DND-41 (cell line): ENCODE measurements around the gene AGAP1.
"Not testable (repeated sequence)": the region's sequence is repeated elsewhere in the genome, so short reads cannot be mapped to it uniquely, and the experiment has no call there.

ENCODE experiments used
- ATAC-seq: fragments of 200-7000 bp; cut with Tn5 transposase; 3 replicates; pipeline ENCODE4 v1.9.1; 2021; ENCODE audit warnings: low read depth; ENCODE audit not compliant: insufficient read depth
- DNase-seq: peaks from one replicate; pipeline ENCODE4 v3.0.0-alpha.2; 2020
- H2AFZ ChIP-seq: 2 replicates; pipeline ENCODE4 v1.6.0; 2012; ENCODE audit warnings: low read depth, low read length
- H3K27ac ChIP-seq: 2 replicates; pipeline ENCODE4 v1.5.1; 2012; ENCODE audit warnings: low read length, inconsistent platforms
- H3K27me3 ChIP-seq: fragments of 200-600 bp; sonication (generic); 2 replicates; pipeline ENCODE4 v1.6.0; 2012; ENCODE audit warnings: low read length, mild to moderate bottlenecking, inconsistent platforms; ENCODE audit not compliant: insufficient read depth, poor library complexity
- H3K36me3 ChIP-seq: 2 replicates; pipeline ENCODE4 v1.5.1; 2012; ENCODE audit warnings: low read length, inconsistent platforms; ENCODE audit not compliant: insufficient read depth
- H3K4me1 ChIP-seq: 2 replicates; pipeline ENCODE4 v1.5.1; 2012; ENCODE audit warnings: mild to moderate bottlenecking, low read length; ENCODE audit not compliant: insufficient read depth
- H3K4me2 ChIP-seq: 2 replicates; pipeline ENCODE4 v1.6.0; 2012; ENCODE audit warnings: mild to moderate bottlenecking, moderate library complexity, low read length, inconsistent platforms; ENCODE audit not compliant: insufficient read depth
- H3K4me3 ChIP-seq, 2 experiments: fragments of 200-600 bp in 1 of 2; shearing (Covaris generic) in 1 of 2; 2 replicates each; pipeline ENCODE4 v1.5.1; 2012 to 2016; ENCODE audit warnings: inconsistent platforms in 2 of 2, low read length in 2 of 2, mild to moderate bottlenecking in 2 of 2, low read depth in 1 of 2, moderate library complexity in 1 of 2
- H3K79me2 ChIP-seq: 2 replicates; pipeline ENCODE4 v1.6.0; 2012; ENCODE audit warnings: low read length, inconsistent platforms; ENCODE audit not compliant: insufficient read depth
- H3K9ac ChIP-seq: 2 replicates; pipeline ENCODE4 v1.6.0; 2012; ENCODE audit warnings: low read depth, mild to moderate bottlenecking, inconsistent platforms, low read length, moderate library complexity
- H3K9me3 ChIP-seq: 2 replicates; pipeline ENCODE4 v1.5.1; 2012; ENCODE audit warnings: low read length, moderate library complexity, mild to moderate bottlenecking, inconsistent platforms; ENCODE audit not compliant: insufficient read depth, severe bottlenecking
- H4K20me1 ChIP-seq: 2 replicates; pipeline ENCODE4 v1.6.0; 2012; ENCODE audit warnings: low read length; ENCODE audit not compliant: insufficient read depth
- EZH2 ChIP-seq: IDR thresholded peaks from 3 replicates; pipeline ENCODE4 v1.6.1; 2012; ENCODE audit warnings: borderline replicate concordance, low read depth, mild to moderate bottlenecking, moderate library complexity, low read length, inconsistent platforms; ENCODE audit not compliant: severe bottlenecking
- TF ChIP-seq, protein P1 (sequence below): IDR thresholded peaks from 2 replicates; pipeline ENCODE4 v1.5.1; 2012; ENCODE audit warnings: borderline replicate concordance, low read length, moderate library complexity, mild to moderate bottlenecking; ENCODE audit not compliant: poor library complexity, severe bottlenecking; ENCODE audit errors: extremely low read depth

AGAP1 gene

DNA sequence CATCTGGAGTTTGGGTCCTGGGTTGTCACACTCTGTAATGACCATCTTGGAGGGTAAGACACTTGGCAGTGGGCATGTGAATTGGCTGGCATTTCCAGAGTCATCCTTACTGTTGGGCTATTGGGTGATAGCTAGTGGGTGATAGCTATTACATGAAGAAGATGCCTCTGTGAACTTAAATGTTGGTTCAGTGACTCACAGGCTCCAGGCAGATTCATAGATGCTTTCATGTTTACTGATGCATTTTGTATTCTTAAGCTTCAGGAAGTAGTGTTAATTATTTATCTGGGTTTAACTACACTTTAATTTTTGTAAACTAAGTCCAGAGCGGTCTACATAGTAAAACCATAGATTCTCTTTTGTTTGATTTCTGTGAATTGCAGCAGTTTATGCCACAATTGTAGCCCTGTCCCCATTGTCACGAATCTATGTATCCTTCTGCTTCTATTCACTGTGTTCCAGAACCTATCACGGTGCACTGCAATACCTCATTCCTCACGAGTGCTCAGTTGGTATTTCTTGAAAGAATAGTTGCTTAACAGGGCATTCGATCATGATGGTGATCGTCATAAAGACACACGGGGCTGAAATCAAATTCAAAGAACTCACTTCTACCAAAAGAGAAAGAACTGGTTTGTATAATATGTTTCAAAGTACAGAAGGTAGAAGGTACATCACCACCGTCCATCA is 594.7 kb downstream of the AGAP1 start:
- Histone ChIP-seq H3K79me2 (no peaks in the 10 kb centered on the region), H3K4me2 (no peak overlapping the region), H3K4me3 (no peak overlapping the region), H3K27ac (no peak overlapping the region), H3K27me3 (no peaks in the 10 kb centered on the region), H3K4me1 (no peaks in the 10 kb centered on the region), H3K36me3 (no peaks in the 10 kb centered on the region), H2AFZ (no peak overlapping the region), H3K9ac (no peak overlapping the region), H3K9me3 (no peaks in the 10 kb centered on the region), H4K20me1 (no peaks in the 10 kb centered on the region)
- TF ChIP-seq, protein P1, sequence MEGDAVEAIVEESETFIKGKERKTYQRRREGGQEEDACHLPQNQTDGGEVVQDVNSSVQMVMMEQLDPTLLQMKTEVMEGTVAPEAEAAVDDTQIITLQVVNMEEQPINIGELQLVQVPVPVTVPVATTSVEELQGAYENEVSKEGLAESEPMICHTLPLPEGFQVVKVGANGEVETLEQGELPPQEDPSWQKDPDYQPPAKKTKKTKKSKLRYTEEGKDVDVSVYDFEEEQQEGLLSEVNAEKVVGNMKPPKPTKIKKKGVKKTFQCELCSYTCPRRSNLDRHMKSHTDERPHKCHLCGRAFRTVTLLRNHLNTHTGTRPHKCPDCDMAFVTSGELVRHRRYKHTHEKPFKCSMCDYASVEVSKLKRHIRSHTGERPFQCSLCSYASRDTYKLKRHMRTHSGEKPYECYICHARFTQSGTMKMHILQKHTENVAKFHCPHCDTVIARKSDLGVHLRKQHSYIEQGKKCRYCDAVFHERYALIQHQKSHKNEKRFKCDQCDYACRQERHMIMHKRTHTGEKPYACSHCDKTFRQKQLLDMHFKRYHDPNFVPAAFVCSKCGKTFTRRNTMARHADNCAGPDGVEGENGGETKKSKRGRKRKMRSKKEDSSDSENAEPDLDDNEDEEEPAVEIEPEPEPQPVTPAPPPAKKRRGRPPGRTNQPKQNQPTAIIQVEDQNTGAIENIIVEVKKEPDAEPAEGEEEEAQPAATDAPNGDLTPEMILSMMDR, result no peak
- no peak for TF ChIP-seq EZH2
- ATAC-seq (no peak), DNase-seq (no peak)

GRCh38 chr2:236089271-236090026 is 595.6 kb downstream of the AGAP1 start:
- Histone ChIP-seq H3K36me3 (no peaks in the 10 kb centered on the region), H3K27ac (no peak overlapping the region), H3K79me2 (no peaks in the 10 kb centered on the region), H3K9me3 (no peaks in the 10 kb centered on the region), H4K20me1 (no peaks in the 10 kb centered on the region), H3K9ac (no peak overlapping the region), H3K27me3 (no peaks in the 10 kb centered on the region), H3K4me3 (no peak overlapping the region), H2AFZ (no peak overlapping the region), H3K4me1 (no peaks in the 10 kb centered on the region), H3K4me2 (no peak overlapping the region)
- no peak for DNase-seq
- TF ChIP-seq, protein P1, result no peak
- no peak for TF ChIP-seq EZH2
- ATAC-seq, result no peak

GRCh38 chr2:236090027-236090382 is 596.2 kb downstream of the AGAP1 start:
- Histone ChIP-seq H3K9ac (no peak overlapping the region), H3K9me3 (no peaks in the 10 kb centered on the region), H3K4me2 (no peak overlapping the region), H3K4me3 (no peak overlapping the region), H4K20me1 (no peaks in the 10 kb centered on the region), H3K79me2 (no peaks in the 10 kb centered on the region), H3K27me3 (no peaks in the 10 kb centered on the region), H2AFZ (no peak overlapping the region), H3K4me1 (no peaks in the 10 kb centered on the region), H3K27ac (no peak overlapping the region), H3K36me3 (no peaks in the 10 kb centered on the region)
- no peak for TF ChIP-seq EZH2
- TF ChIP-seq, protein P1, result no peak
- ATAC-seq, result peak; percentile 83
- peak; percentile 48 for DNase-seq

GRCh38 chr2:236090826-236091225 is 597.0 kb downstream of the AGAP1 start:
- not testable (repeated sequence) for H3K4me3 ChIP-seq, DNase-seq, H3K9ac ChIP-seq, H4K20me1 ChIP-seq, H3K79me2 ChIP-seq, H3K27me3 ChIP-seq, H3K36me3 ChIP-seq, ATAC-seq, H3K4me1 ChIP-seq, H2AFZ ChIP-seq, H3K27ac ChIP-seq, H3K9me3 ChIP-seq, H3K4me2 ChIP-seq
